Left lobe of liver (tissue), 2 donors: Measurements from ENCODE around the gene MC1R. TPM values are rescaled to one million over a fixed set of nuclear protein-coding genes. Genes with fewer than 3 reads are reported as not detected.
"Not testable (repeated sequence)": the region's sequence is repeated elsewhere in the genome, so short reads cannot be mapped to it uniquely, and the experiment has no call there.

Experiments
- ATAC-seq: fragments of 200-7000 bp; cut with Tn5 transposase; one replicate; pipeline ENCODE4 v1.9.1; 2020; ENCODE audit warnings: mild to moderate bottlenecking, moderate library complexity
- DNase-seq: peaks from one replicate; pipeline ENCODE4 v3.0.0-alpha.2; 2020; ENCODE audit warnings: low spot score
- total RNA-seq: library from RNA; stranded (reverse); gene quantifications from one replicate; pipeline ENCODE4 v1.2.1, GENCODE V29; 2021
- donor health status: DM: no; HTN: no; CAD: no; lungs with moderate emphysema.
- donor health status: DM: no; HTN: yes; CAD: no.

MC1R gene
- total RNA-seq, 1 donor from 2014 or later = 1.9 TPM

GRCh38 chr16:89934019-89934418 lies 15.4 kb downstream of the MC1R start:
- ATAC-seq, DNase-seq: not testable (repeated sequence)

- DNase-seq (no peak), ATAC-seq (no peak)
Measured at GRCh38 chr16:89934611-89935553, 16.2 kb downstream of the MC1R start.

- not testable (repeated sequence) for ATAC-seq
Measured at GRCh38 chr16:89935620-89936019, 17.0 kb downstream of the MC1R start.

GRCh38 chr16:89936034-89936433 lies 17.4 kb downstream of the MC1R start:
- no peak for DNase-seq

More at GRCh38 chr16:89935620-89936019, 17.0 kb downstream of the MC1R start:
- DNase-seq = not testable (repeated sequence)

GRCh38 chr16:89936508-89936907 lies 17.8 kb downstream of the MC1R start:
- no peak for ATAC-seq
- DNase-seq = no peak

More at GRCh38 chr16:89936034-89936433, 17.4 kb downstream of the MC1R start:
- no peak for ATAC-seq

- no peak for ATAC-seq
- no peak for DNase-seq
Measured at GRCh38 chr16:89936981-89937380, 18.3 kb downstream of the MC1R start.

GRCh38 chr16:89938175-89938885 lies 19.7 kb downstream of the MC1R start:
- ATAC-seq = no peak
- no peak for DNase-seq

GRCh38 chr16:89944773-89945172 lies 26.1 kb downstream of the MC1R start:
- DNase-seq (no peak), ATAC-seq (no peak)

- no peak for ATAC-seq
- no peak for DNase-seq
Measured at GRCh38 chr16:89945654-89946053, 27.0 kb downstream of the MC1R start.

- DNase-seq = no peak
- no peak for ATAC-seq
Measured at GRCh38 chr16:89946515-89946914, 27.9 kb downstream of the MC1R start.

- no peak for ATAC-seq
Measured at GRCh38 chr16:89949121-89949742, 30.6 kb downstream of the MC1R start.

GRCh38 chr16:89949756-89950155 lies 31.1 kb downstream of the MC1R start:
- DNase-seq (no peak), ATAC-seq (no peak)

More at GRCh38 chr16:89949121-89949742, 30.6 kb downstream of the MC1R start:
- DNase-seq = no peak

GRCh38 chr16:89951509-89951908 lies 32.8 kb downstream of the MC1R start:
- no peak for ATAC-seq
- no peak for DNase-seq

- DNase-seq (no peak), ATAC-seq (no peak)
Measured at GRCh38 chr16:89952049-89952448, 33.4 kb downstream of the MC1R start.

GRCh38 chr16:89952551-89952950 lies 33.9 kb downstream of the MC1R start:
- DNase-seq = no peak
- ATAC-seq = no peak

GRCh38 chr16:89953671-89954406 lies 35.2 kb downstream of the MC1R start:
- DNase-seq = no peak

GRCh38 chr16:89954462-89954861 lies 35.8 kb downstream of the MC1R start:
- DNase-seq (no peak), ATAC-seq (no peak)

More at GRCh38 chr16:89953671-89954406, 35.2 kb downstream of the MC1R start:
- ATAC-seq = no peak

GRCh38 chr16:89955001-89955685 lies 36.5 kb downstream of the MC1R start:
- ATAC-seq (no peak), DNase-seq (no peak)

- peak; percentile 27 for ATAC-seq
- DNase-seq = no peak
Measured at GRCh38 chr16:89956505-89957215, 38.0 kb downstream of the MC1R start.
